ENCODE data around the gene NDUFS4. TPM values are rescaled to one million over a fixed set of nuclear protein-coding genes. Genes with fewer than 3 reads are reported as not detected.

NDUFS4 gene
- total and polyA plus RNA-seq, 2 of the 4 experiments (the other 2 are of a cell fraction): 34.2 to 70.1 TPM

GRCh38 chr5:53603009-53603687 lies 42.7 kb downstream of the NDUFS4 start:
- Histone ChIP-seq H2BK120ac (ENCODE audit: low read depth, low read length) (no peak overlapping the region), H3K23ac (ENCODE audit: low read depth, low read length) (0 out of 2 replicates have a peak overlapping the region, but pooled peaks have one; percentile 14), H3K36me3 (ENCODE audit: control insufficient read depth, insufficient read depth, low read length) (peaks cover 5% of the 10 kb centered on the region; the same call in 1 of the 2 replicates), H3K18ac (ENCODE audit: low read depth, low read length) (no peak overlapping the region), H3K79me1 (ENCODE audit: low read depth in 1 of 2, low read length in 2 of 2) (peaks cover 6 to 40% of the 10 kb centered on the region in 2 experiments; a peak in 3 of 4 replicates), H2BK20ac (ENCODE audit: low read depth, low read length) (no peak overlapping the region), H3K4me1 (ENCODE audit: control insufficient read depth, insufficient read depth, low read length) (peaks cover 2% of the 10 kb centered on the region; the same call in 1 of the 2 replicates), H4K20me1 (ENCODE audit: insufficient read depth, low read length) (peaks cover 9% of the 10 kb centered on the region; the same call in 1 of the 2 replicates), H4K8ac (ENCODE audit: low read depth in 2 of 2, low read length in 2 of 2) (no peak overlapping the region), H3K9me3 (ENCODE audit: control insufficient read depth, insufficient read depth, low read length) (no peaks in the 10 kb centered on the region), H2BK5ac (ENCODE audit: low read depth, low read length, poor library complexity, severe bottlenecking) (peak overlapping the region; percentile 53), H3K14ac (replicated peaks; ENCODE audit: low read depth, low read length) (0 out of 2 replicates have a peak overlapping the region, but pooled peaks have one; percentile 4), H3K27ac (ENCODE audit: insufficient read depth, low read length) (peak overlapping the region; percentile 41; the same call in 1 of the 2 replicates), H3K56ac (ENCODE audit: extremely low read depth, insufficient read depth, low read length) (no peak overlapping the region), H2AFZ (replicated peaks; ENCODE audit: low read length, poor library complexity) (no peak overlapping the region), H4K91ac (ENCODE audit: insufficient read depth, low read depth, low read length) (no peak overlapping the region), H4K5ac (ENCODE audit: low read depth, low read length) (no peak overlapping the region), H2AK5ac (ENCODE audit: low read depth, low read length) (peak overlapping the region; percentile 42; the same call in 1 of the 2 replicates), H2AK9ac (replicated peaks; ENCODE audit: low read depth, low read length, poor library complexity) (no peak overlapping the region), H3K27me3 (ENCODE audit: control insufficient read depth, insufficient read depth, low read length) (no peaks in the 10 kb centered on the region), H3K9me1 (ENCODE audit: insufficient read depth, low read length) (peaks cover 9% of the 10 kb centered on the region), H3K4me2 (ENCODE audit: low read depth, low read length) (peak overlapping the region; percentile 77), H2BK15ac (ENCODE audit: low read depth, low read length) (no peak overlapping the region), H3K4ac (ENCODE audit: low read depth, low read length) (peak overlapping the region; percentile 8; the same call in 1 of the 2 replicates), H3K9ac (ENCODE audit: low read depth, low read length) (no peak overlapping the region), H3K4me3 (ENCODE audit: insufficient read depth, low read depth, low read length) (no peak overlapping the region)
- DNase-seq (peak; percentile 52), ATAC-seq (ENCODE audit: low read depth) (no peak)
- BruUV-seq (replicated peaks): no TSS peak
- ChIA-PET CTCF (no interaction called here), POLR2A (ENCODE audit: unreplicated experiment) (no interaction called here)
- intact Hi-C loops (cut with micrococcal nuclease): no loop called here
- no peak for TF ChIP-seq CEBPB (IDR thresholded peaks at IDR 0.05; ENCODE audit: low read depth, low read length)
- no peak for TF ChIP-seq CTCF (conservative IDR thresholded peaks at IDR 0.05; ENCODE audit: low read depth, low read length)
- TF ChIP-seq USF2 (IDR thresholded peaks at IDR 0.05; ENCODE audit: low read depth, low read length): no peak
- TF ChIP-seq ELK1 (IDR thresholded peaks at IDR 0.05; ENCODE audit: borderline replicate concordance, low read depth, low read length): no peak
- no peak for TF ChIP-seq MXI1 (IDR thresholded peaks at IDR 0.05; ENCODE audit: borderline replicate concordance, low read depth, low read length)
- TF ChIP-seq POLR2A (IDR thresholded peaks at IDR 0.05; ENCODE audit: low read depth, low read length): no peak
- TF ChIP-seq FOS (IDR thresholded peaks at IDR 0.05; ENCODE audit: low read depth, low read length): no peak
- TF ChIP-seq BHLHE40 (IDR thresholded peaks at IDR 0.05; ENCODE audit: low read depth, low read length): no peak
- in situ Hi-C loops (cut with MboI; ENCODE audit: low sequenced_read_pairs): no loop called here
- dilution Hi-C loops (cut with HindIII; ENCODE audit: low sequenced_read_pairs, unreplicated experiment): no loop called here
- no CpG with 5 or more reads among the region's 6 CpGs for WGBS, 2 experiments (ENCODE audit: extremely low coverage in 2 of 2, insufficient read length in 1 of 2)
